HG03139 (cell line): ENCODE data around the gene PGBD5.
"Not testable (repeated sequence)": the region's sequence is repeated elsewhere in the genome, so short reads cannot be mapped to it uniquely, and the experiment has no call there.

Experiments used
- ATAC-seq: cut with Tn5 transposase; IDR thresholded peaks from one replicate; pipeline ENCODE4 v1.9.1; 2021; ENCODE audit not compliant: unreplicated experiment

PGBD5 gene

DNA sequence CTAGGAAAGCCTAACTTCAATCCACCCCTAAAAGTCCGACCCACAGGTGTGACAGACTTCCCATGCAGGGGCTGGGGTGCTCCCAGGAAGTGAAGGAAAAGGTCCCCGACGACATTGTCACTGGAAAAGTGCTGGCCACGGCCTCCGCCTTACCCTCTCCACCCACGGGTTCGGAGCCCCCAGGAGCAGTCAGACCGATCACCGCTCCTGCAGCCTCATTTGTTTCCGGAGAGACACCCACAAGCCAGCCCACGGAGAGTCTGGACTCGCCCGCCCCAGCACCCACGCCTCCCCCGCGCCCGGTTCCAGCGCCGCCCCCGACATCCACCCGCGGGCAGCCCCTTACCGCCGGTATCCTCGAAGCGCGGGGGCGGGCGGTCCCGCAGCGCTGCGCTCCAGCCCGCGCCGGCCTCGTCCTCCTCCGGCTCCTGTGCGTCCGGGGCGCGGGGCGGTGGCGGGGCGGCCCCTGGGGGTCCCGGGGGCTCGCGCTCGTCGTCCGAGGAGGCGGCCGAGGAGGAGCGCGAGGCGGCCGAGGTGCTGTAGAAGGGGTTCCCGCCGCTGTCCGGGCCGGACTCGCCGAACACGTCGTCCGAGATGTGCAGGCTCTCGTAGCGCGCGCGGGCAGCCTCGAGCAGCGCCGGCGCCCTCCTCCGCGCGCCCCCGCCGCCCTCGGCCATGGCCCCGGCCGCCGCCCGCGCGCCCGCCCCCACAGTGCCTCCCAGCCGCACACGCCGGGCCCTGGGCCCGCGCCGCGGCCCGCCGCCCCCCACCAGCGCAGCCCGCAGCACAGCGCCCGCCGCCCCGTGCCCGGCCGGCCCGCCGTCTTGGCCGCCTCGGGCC lies 660 bp downstream of the PGBD5 start:
- no peak for ATAC-seq

DNA sequence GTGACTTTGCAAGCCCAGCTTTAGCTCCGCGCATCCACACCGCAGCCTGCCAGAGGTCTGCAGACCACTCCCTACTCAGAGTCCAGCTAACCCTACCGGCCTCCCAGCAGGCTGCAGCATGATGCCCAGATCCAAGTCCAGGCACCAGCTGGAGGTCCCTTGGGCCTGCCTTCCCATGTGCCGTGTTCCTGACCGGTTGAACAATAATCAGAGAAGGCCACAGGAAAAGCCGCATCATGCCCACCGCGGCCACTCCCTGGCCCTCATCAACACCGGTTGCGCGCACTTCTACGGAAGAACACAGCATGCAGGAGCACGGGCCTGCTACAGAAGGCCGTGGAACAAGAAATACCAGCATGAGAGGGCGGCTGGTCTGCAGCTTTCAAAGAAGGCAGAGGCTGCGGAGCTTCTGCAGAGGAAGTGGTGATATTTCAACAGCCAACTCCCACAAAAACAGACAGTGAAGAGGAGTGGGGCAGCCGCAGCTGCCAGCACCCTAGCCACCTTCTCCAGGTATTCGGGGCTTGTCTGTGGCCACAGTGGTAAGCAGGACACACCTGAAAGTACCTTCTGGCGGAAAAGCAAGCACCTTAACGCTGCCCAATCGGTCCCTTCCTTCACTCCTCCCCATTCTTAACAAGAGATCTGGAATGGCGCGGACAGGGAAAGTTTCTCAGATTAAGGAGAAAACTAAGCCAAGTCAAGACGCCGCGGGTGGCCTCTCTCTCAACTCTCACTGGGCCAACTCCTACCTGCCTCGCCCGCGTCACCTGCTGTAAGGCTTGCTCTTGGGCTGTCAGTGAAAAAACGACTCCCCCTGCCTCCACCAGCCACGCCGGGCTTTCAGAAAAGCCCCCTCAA lies 1.5 kb downstream of the PGBD5 start:
- no peak for ATAC-seq

DNA sequence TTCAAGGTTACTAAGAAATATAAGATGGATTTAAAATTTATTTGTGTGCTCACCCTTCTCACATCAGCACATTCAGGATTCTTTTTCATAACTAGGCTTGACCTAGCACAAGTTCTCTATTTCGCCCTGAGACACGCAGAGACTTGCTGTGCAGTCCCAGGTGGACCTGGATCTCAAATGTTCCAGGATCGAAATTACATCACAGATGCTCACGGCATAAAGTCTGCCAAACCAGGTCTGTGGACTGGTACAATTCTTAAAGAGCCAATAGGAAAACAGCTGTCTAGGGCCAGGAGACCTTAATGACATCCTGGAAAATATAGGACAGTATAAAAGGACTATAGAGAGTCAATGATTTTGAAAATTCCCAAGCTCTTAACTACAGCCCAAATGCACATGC lies 2.2 kb downstream of the PGBD5 start:
- no peak for ATAC-seq

DNA sequence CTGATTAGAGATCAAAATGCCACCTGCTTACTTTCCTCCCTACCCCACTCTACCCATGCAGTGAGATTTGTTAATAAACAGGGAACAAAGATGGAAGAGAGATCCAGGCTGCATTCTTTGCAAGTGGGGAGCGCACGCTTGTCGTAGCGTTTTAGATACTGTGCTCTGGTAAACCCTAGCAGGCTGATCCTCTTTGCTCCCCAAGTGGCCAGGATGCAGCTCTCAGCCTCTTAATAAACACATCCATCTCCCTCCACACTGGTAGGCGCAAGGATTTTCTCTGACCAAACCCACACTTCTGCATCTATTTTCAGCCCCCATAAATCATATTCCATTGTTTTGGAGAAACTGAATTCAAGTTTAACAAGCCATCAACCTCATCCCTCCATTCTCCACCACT lies 2.9 kb downstream of the PGBD5 start:
- no peak for ATAC-seq

DNA sequence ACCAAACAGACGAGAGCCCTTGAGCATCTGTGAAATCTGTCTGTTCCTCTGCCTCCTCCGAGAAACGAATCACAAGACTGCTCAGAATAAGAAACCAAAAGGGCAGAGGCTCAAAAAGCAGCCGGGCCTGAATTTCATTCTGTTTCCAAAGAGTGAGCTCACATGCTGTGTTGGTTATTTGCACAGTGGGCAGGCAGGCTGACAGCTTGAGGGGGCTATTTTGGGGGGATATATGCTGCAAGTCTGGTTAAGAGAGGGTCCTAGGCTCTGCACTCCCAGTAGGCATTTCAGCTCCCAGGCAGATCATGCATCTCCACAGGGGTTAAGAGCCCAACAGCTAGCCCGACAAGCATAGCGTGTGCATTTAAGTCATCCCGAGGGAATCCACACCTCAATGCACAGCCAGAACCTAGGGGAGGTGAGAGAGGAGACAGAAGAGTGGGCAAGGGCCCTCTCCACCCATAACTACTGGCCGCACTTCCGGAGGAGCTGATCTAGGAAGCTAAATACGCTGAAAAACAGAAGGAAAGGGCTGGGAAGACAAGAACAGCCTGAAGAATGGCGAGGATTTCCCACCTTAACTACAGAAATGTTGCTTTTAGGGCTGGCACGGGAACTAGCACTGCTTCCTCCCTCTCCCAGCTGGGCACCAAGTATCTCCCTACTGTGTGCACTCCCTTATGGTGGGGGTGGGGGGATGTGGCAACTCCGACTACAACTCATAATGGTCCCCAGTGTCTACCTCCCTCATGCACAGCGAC lies 3.7 kb downstream of the PGBD5 start:
- no peak for ATAC-seq

DNA sequence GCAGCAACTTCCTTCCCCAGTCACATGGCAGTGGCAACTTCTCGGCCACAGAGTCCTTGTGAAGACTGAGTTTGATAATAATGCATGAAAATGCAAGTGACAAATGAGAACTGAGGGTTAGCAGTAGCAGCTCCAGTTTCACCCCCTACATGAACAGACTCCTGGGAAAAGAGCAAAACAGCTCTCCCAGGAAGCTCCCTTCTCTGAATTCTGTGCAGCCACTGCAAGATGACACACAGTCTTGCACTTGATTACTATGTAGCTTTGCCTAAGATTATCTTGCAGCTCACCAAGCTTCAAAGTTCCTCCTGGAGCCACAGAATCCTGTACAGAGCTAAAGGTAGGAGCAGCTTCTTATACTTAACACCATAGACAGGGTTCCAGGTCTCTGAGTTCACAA lies 4.7 kb downstream of the PGBD5 start:
- ATAC-seq, result no peak

DNA sequence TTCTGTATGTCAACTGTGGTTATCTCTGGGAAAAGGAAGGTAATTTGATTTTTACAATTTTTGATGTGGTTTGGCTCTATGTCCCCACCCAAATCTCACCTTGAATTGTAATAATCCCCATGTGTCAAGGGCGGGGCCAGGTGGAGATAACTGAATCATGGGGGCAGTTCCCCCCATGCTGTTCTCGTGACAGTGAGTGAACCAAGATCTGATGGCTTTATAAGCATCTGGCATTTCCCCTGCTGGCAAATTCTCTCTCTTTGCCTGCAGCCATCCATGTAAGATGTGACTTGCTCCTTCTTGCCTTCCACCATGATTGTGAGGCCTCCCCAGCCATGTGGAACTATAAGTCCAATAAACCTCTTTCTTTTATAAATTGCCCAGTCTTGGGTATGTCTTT lies 5.8 kb downstream of the PGBD5 start:
- not testable (repeated sequence) for ATAC-seq

DNA sequence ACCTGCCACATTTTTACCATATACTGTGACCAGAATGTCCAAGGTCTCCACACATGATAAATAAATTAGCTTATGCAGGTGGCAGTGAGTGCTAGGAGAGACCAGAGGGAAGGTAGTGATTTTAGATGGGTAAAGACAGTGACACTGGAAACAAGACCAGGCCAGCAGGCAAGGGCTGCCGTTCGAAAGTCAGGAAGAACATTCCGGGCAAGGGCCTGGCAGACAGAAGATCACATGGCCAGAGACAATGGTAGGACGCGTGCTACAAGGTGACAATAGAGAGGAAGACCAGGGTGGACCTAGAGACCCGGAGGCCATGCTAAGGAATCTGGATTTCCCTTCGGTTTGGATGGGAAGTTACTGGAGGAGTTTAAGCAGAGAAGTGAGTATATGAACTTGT lies 9.7 kb downstream of the PGBD5 start:
- ATAC-seq, result no peak

DNA sequence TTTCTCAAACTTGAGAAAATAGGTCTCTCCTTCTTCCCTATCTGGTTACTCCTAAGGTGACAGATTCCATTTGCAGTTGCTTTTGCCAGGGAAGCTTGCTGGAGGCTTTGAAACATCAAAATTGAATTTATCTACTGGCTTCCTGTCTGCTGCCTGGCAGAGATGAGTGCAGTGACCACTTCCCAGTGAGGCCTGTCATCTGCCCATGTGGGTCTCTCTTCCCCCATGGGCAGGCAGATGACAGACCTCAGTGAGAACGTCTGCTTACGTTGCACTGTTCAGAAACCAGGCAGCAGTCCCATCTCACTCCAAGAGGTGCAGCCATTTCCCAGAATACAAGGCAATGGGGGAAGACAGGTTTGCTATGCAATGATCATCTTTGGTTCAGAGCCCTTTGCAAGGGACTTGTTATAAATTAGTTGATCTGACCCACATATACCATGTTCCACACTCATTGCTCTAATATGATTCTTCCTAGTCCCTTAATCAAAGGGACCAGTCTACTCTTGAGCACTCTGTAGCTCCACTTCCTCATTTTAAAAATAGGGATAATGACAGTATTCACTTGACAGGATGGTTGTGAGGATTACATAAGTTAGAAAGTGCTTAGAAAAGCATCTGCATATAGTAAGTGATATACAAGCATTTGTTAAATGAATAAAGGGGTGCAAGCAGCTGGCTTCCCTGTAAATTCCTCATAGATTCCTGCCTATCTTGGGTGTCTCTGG lies 10.6 kb downstream of the PGBD5 start:
- ATAC-seq, result no peak

DNA sequence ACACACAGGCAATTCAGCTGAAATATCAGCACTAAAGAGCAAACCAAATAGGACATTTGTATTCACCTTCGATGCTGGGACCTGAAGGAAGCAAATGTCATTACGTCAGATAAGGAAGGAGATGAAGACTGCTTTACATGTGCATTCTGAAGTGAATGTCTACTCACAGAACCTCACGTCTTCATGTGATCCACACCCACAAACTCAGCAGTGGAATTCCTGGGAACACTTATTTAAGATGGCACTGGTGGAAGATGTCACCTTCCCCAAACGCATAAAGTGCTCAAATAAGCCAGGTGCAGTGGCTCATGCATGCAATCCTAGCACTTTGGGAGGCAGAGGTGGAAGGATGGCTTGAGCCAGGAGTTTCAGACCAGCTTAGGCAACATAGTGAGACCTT lies 11.4 kb downstream of the PGBD5 start:
- ATAC-seq, result no peak

DNA sequence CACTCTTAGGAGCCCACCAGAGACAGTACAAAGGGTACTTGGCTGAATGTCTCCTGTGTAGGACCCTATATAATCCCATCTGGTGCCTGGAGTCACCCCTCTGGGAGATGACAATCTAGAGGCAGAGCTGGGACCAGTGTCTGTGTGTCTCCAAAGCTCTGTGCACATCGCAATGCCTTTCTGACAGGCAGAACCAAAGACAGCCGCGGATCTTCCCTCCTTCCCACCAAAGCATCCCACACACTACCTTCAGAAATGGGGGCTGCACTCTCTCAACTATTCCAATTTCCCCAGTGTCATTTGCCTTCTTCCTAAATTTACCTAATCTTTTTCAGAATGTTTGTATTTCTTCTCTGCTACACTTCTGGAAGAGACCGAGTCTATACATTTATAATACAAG lies 12.0 kb downstream of the PGBD5 start:
- no peak for ATAC-seq

DNA sequence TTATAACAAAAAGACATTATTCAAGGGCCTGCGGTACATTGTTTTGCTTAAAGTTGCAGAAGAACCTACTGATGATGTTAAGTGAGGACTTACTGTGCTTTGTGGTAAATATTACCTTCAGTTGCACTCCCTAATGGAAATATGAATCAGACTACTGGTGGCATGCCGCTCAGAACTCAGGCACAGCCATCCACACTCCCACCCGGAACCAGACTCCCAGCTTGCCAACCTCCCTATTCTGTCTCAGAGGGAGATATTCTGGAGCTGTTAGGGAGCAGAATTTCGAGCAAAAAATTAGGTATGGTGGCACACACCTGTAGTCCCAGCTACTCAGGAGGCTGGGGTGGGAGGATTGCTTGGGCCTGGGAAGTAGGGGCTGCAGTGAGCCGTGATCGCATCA lies 13.1 kb downstream of the PGBD5 start:
- no peak for ATAC-seq

DNA sequence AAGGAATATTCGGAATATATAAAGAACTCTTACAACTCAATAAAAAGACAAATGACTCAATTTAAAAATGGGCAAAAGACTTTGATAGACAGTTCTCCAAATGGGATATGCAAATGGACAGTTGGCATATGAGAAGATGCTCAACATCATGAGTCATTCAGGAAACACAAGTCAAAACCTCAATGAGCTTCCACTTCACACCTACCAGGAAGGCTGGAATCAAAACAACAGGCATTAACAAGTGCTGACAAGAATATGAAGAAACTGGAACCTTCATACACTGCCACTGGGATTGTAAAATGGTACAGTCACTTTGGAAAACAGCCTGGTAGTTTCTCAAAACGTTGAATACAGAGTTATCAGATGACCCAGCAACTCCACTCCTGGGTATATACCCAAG lies 17.2 kb downstream of the PGBD5 start:
- no peak for ATAC-seq

DNA sequence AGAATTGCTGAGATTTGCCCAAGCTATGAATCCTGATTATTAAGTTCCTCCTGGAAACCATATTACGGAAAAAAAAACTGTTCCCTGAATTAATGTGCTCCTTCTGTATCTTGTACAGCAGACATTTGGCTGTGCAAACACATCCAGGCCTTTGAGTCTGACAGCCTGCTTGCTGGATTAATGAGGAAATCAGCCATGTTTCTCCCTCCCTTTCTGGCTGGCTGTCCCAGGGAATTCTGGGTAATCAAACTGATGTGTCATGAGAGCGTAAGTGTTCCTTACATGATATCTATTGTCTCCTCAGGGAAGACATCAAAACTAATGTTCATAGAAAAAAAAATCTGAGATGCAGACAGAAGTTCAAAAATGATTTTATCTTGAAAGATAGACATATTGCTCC lies 18.8 kb downstream of the PGBD5 start:
- ATAC-seq, result no peak

DNA sequence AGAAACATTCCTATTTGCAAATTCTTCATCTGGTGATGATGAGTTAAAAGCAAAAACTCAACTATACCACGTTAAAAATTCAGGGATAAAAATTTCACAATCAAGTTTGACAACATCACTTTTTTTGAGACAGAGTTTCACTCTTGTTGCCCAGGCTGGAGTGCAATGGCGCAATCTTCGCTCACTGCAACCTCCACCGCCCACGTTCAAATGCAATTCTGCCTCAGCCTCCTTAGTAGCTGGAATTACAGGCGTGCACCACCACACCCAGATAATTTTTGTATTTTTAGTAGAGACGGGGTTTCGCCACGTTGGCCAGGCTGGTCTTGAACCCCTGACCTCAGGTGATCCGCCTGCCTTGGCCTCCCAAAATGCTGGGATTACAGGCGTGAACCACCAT lies 19.4 kb downstream of the PGBD5 start:
- not testable (repeated sequence) for ATAC-seq

DNA sequence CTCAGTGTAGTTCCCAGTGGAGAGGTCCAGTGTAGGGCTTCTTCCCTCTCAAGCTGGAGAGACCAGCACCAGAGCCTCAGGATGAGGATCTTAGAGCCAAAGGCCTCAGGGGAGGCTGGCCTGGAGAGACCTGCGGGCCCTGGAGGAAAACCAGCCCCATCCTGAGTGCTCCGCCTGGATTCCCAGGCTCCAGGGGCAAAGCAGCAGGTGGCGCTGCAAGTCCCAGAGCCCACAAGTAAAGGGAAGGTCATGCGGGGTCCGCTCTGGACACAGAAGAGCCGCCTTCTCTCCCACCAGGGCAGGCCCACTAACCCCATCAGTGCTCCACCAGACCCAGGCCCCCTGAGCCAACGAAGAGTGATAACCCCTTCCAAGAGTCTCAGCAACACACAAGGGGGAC lies 22.7 kb downstream of the PGBD5 start:
- ATAC-seq, result no peak

DNA sequence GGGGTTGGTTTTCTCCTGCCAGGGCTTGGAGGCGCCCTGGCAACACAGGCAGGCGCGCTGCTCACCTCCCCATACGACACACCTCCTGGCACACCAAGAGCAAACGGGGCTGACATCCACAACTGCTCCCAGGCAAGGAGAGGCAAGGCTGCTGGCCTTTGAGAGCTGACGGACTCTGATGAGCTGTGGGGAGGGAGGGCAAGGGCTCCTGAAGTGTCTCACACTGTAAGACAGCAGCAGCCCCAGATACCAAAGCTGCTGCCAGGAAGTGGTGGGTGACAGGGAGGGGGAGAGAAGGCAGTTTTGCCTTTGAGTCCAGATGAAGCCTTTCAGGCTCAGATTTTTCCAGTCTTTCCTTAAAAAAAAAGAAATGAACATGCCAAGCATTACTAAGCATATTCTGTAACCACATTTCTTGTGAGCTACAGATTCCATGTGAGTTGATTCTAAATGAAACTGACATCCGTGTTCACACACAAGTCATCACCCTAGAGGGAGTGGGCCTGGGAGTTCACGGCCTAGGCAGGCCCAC lies 24.3 kb downstream of the PGBD5 start:
- no peak for ATAC-seq

DNA sequence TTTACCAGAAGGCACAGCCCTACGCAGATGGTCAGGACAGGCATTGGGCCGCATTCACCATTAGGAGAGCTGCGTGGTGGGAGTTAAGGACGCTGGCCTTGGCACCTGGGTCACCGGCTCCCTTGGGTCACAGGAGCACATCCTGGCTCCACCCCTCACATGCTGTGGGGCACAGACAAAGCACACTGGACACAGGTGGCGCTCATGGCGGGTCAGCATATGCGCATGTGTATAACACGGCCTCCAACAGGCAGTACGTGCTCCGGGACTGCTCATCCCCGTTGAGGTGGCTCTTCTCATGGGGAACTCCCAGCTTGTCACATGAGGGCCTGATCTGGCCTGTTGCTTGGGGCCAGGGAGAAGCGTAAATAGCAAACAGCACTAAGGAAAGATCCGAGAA lies 25.0 kb downstream of the PGBD5 start:
- ATAC-seq, result no peak

DNA sequence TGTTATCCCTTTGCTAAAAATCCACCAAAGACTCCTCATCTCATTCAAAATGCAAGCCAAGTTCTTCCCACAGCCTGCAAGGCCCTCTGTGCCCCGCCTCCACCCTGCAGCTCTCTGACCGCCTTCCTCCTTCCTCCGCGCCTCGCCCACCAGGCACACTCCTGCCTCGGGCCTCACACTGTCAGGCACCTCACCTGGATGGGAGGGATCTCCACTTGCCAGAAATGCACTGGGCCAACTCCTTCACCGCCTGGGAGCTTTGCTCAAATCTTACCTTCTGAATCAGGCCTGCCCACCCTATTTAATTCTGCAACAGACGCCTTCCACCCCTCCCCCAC lies 26.2 kb downstream of the PGBD5 start:
- ATAC-seq, result no peak

DNA sequence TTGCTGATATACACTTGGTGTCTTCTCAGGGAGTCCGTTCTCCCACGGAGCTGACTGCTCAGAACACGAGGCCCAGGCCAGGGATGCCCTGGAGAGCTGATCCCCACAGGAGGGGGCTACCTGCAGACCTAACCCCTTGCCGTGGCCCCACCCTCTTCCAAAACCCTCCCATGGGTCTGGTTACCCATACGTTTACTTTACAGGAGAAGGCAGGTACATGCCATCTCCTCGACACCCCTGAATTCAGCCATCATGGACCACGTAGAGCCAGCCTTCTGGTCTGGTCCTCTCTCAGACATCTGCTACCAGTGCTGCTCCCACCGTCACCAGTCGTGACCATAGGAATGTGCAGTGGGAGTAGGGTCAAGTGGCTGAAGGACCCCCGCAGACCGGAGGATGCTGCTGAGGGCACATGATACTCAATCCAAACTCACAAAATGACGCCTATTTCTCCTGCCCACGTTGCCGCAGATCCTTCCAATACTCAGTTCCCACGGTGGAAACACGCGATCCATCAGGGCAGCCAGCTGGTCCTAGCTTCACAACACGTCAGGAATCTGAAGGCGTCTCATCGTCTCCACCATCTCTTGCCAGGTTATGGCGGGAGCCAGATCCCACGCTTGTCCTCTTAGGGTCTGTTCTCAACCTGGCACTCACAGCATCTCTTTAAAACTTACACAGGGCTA lies 26.7 kb downstream of the PGBD5 start:
- ATAC-seq, result no peak
